Measurements from ENCODE around the gene ING3.

DNA sequence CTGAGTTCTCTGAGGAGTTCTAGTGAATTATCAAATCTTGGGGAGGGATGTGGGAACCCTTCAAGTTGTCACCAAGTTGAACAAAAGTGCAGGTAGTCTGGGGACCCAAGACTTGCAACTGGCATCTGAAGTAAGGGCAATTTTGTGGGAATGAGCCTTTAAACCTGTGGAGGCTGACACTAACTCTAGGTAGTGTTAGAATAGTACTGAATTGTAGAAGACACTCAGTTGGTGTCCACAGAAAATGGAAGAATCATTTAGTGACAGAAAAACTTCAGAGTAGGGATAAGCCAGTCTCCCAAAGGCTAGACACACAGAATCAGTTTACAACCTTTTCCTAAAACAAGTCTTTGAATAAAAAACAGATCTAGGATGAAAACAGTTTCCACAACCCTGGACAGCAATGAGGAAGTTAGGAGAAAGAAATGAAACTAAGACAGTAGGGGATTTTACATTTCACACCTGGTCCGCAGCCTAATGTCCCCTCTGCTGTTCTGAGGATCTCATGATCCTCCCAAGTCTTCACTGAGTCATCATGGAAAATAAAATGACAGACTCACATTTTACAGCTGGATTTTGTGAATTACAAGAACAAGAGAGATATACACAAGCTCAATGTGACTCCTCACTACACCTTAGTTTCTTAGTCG, 23.0 kb upstream of the ING3 start:
- TF ChIP-seq NRF1 (IDR thresholded peaks at IDR 0.05; ENCODE audit: low read depth, low read length), result no peak
- TF ChIP-seq RXRA (IDR thresholded peaks at IDR 0.05; ENCODE audit: borderline replicate concordance, low read depth), result no peak
- TF ChIP-seq, protein P1, sequence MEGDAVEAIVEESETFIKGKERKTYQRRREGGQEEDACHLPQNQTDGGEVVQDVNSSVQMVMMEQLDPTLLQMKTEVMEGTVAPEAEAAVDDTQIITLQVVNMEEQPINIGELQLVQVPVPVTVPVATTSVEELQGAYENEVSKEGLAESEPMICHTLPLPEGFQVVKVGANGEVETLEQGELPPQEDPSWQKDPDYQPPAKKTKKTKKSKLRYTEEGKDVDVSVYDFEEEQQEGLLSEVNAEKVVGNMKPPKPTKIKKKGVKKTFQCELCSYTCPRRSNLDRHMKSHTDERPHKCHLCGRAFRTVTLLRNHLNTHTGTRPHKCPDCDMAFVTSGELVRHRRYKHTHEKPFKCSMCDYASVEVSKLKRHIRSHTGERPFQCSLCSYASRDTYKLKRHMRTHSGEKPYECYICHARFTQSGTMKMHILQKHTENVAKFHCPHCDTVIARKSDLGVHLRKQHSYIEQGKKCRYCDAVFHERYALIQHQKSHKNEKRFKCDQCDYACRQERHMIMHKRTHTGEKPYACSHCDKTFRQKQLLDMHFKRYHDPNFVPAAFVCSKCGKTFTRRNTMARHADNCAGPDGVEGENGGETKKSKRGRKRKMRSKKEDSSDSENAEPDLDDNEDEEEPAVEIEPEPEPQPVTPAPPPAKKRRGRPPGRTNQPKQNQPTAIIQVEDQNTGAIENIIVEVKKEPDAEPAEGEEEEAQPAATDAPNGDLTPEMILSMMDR (IDR thresholded peaks at IDR 0.05), result no peak
- TF ChIP-seq, protein P2, sequence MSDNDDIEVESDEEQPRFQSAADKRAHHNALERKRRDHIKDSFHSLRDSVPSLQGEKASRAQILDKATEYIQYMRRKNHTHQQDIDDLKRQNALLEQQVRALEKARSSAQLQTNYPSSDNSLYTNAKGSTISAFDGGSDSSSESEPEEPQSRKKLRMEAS (IDR thresholded peaks at IDR 0.05; ENCODE audit: low read depth), result no peak
- TF ChIP-seq, protein P3, sequence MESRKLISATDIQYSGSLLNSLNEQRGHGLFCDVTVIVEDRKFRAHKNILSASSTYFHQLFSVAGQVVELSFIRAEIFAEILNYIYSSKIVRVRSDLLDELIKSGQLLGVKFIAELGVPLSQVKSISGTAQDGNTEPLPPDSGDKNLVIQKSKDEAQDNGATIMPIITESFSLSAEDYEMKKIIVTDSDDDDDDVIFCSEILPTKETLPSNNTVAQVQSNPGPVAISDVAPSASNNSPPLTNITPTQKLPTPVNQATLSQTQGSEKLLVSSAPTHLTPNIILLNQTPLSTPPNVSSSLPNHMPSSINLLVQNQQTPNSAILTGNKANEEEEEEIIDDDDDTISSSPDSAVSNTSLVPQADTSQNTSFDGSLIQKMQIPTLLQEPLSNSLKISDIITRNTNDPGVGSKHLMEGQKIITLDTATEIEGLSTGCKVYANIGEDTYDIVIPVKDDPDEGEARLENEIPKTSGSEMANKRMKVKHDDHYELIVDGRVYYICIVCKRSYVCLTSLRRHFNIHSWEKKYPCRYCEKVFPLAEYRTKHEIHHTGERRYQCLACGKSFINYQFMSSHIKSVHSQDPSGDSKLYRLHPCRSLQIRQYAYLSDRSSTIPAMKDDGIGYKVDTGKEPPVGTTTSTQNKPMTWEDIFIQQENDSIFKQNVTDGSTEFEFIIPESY (IDR thresholded peaks at IDR 0.05; ENCODE audit: borderline replicate concordance, low read depth), result no peak
- TF ChIP-seq, protein P4, sequence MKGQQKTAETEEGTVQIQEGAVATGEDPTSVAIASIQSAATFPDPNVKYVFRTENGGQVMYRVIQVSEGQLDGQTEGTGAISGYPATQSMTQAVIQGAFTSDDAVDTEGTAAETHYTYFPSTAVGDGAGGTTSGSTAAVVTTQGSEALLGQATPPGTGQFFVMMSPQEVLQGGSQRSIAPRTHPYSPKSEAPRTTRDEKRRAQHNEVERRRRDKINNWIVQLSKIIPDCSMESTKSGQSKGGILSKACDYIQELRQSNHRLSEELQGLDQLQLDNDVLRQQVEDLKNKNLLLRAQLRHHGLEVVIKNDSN (IDR thresholded peaks at IDR 0.05; ENCODE audit: borderline replicate concordance, low read depth), result no peak
- TF ChIP-seq POLR2AphosphoS5 (IDR thresholded peaks at IDR 0.05; ENCODE audit: low read depth, low read length), result no peak
- TF ChIP-seq ELF1 (IDR thresholded peaks at IDR 0.05), result no peak

Data from SK-N-SH (cell line).